IMR-90 (cell line): ENCODE results near the gene MCCD1. TPM values are rescaled to one million over a fixed set of nuclear protein-coding genes. Genes with fewer than 3 reads are reported as not detected.

Experiments
- ATAC-seq: fragments of 200-7000 bp; cut with Tn5 transposase; 2 replicates; pipeline ENCODE4 v1.9.1; 2020; ENCODE audit warnings: low read depth, mild to moderate bottlenecking, moderate library complexity
- BruUV-seq: library from RNA; stranded (reverse); fragments of 400-500 nt; replicated peaks from 2 replicates; lab custom pipeline; 2021; lab: Mats Ljungman, UMichigan
- CTCF ChIA-PET: fragments of 300-600 bp; formaldehyde crosslinking; extraction: SDS; loops from one replicate; lab custom pipeline; 2021; ENCODE audit warnings: antibody characterized with exemption; lab: Yijun Ruan, JAX
- POLR2A ChIA-PET: fragments of 300-600 bp; sonication (Branson Sonifier 250); formaldehyde crosslinking; loops from one replicate; lab custom pipeline; 2022; ENCODE audit warnings: antibody characterized with exemption; ENCODE audit not compliant: unreplicated experiment; lab: Charles Lee
- DNase-seq: peaks from one replicate; pipeline ENCODE4 v3.0.0; 2013
- H2AFZ ChIP-seq: replicated peaks from 2 replicates; pipeline ENCODE3; 2013; ENCODE audit warnings: low read length, mild to moderate bottlenecking; ENCODE audit not compliant: poor library complexity
- H2AK5ac ChIP-seq: 2 replicates; pipeline ENCODE4 v1.6.1; 2013; ENCODE audit warnings: low read depth, low read length, inconsistent platforms
- H2AK9ac ChIP-seq: replicated peaks from 2 replicates; pipeline ENCODE3; 2013; ENCODE audit warnings: mild to moderate bottlenecking, low read depth, low read length, moderate library complexity; ENCODE audit not compliant: poor library complexity
- H2BK120ac ChIP-seq: 2 replicates; pipeline ENCODE4 v1.6.1; 2013; ENCODE audit warnings: low read depth, low read length, inconsistent platforms
- H2BK15ac ChIP-seq: 3 replicates; pipeline ENCODE4 v1.6.1; 2013; ENCODE audit warnings: low read depth, low read length, inconsistent platforms
- H2BK20ac ChIP-seq: 2 replicates; pipeline ENCODE4 v1.6.1; 2013; ENCODE audit warnings: low read depth, mild to moderate bottlenecking, inconsistent platforms, low read length, moderate library complexity
- H2BK5ac ChIP-seq: 2 replicates; pipeline ENCODE4 v1.6.1; 2013; ENCODE audit warnings: mild to moderate bottlenecking, low read depth, low read length, inconsistent platforms; ENCODE audit not compliant: poor library complexity, severe bottlenecking
- H3K14ac ChIP-seq: replicated peaks from 2 replicates; pipeline ENCODE4 v1.6.1; 2013; ENCODE audit warnings: low read depth, low read length, inconsistent platforms
- H3K18ac ChIP-seq: 2 replicates; pipeline ENCODE4 v1.6.1; 2013; ENCODE audit warnings: low read depth, low read length, control low read depth
- H3K23ac ChIP-seq: 2 replicates; pipeline ENCODE4 v1.6.1; 2013; ENCODE audit warnings: low read depth, low read length, inconsistent platforms
- H3K27ac ChIP-seq: 2 replicates; pipeline ENCODE4 v1.5.1; 2013; ENCODE audit warnings: mild to moderate bottlenecking, control low read depth, low read length; ENCODE audit not compliant: insufficient read depth
- H3K27me3 ChIP-seq: 2 replicates; pipeline ENCODE4 v1.6.1; 2013; ENCODE audit warnings: low read length; ENCODE audit not compliant: control insufficient read depth, insufficient read depth
- H3K36me3 ChIP-seq: 2 replicates; pipeline ENCODE4 v1.6.1; 2013; ENCODE audit warnings: low read length, mixed read lengths; ENCODE audit not compliant: control insufficient read depth, insufficient read depth
- H3K4ac ChIP-seq: 2 replicates; pipeline ENCODE4 v1.6.1; 2013; ENCODE audit warnings: low read depth, low read length, inconsistent platforms
- H3K4me1 ChIP-seq: 2 replicates; pipeline ENCODE4 v1.6.1; 2013; ENCODE audit warnings: low read length, mixed read lengths; ENCODE audit not compliant: control insufficient read depth, insufficient read depth
- H3K4me2 ChIP-seq: 2 replicates; pipeline ENCODE4 v1.6.1; 2013; ENCODE audit warnings: low read depth, mild to moderate bottlenecking, control low read depth, low read length, moderate library complexity
- H3K4me3 ChIP-seq: 2 replicates; pipeline ENCODE4 v1.5.1; 2013; ENCODE audit warnings: low read depth, mild to moderate bottlenecking, control low read depth, low read length, moderate library complexity; ENCODE audit not compliant: insufficient read depth
- H3K56ac ChIP-seq: 2 replicates; pipeline ENCODE4 v1.6.1; 2013; ENCODE audit warnings: low read length, inconsistent platforms; ENCODE audit not compliant: insufficient read depth; ENCODE audit errors: extremely low read depth
- H3K79me1 ChIP-seq, 2 experiments: 2 replicates each; pipeline ENCODE4 v1.6.1; 2013; ENCODE audit warnings: low read length in 2 of 2, inconsistent platforms in 1 of 2, low read depth in 1 of 2
- H3K9ac ChIP-seq: 2 replicates; pipeline ENCODE4 v1.6.1; 2013; ENCODE audit warnings: low read depth, low read length, control low read depth
- H3K9me1 ChIP-seq: 2 replicates; pipeline ENCODE4 v1.6.1; 2013; ENCODE audit warnings: low read length, inconsistent platforms; ENCODE audit not compliant: insufficient read depth
- H3K9me3 ChIP-seq: 2 replicates; pipeline ENCODE4 v1.6.1; 2013; ENCODE audit warnings: low read length; ENCODE audit not compliant: control insufficient read depth, insufficient read depth
- H4K20me1 ChIP-seq: 2 replicates; pipeline ENCODE4 v1.6.1; 2013; ENCODE audit warnings: low read length, inconsistent platforms; ENCODE audit not compliant: insufficient read depth
- H4K5ac ChIP-seq: 2 replicates; pipeline ENCODE4 v1.6.1; 2013; ENCODE audit warnings: mild to moderate bottlenecking, low read depth, low read length, control low read depth
- H4K8ac ChIP-seq, 2 experiments: 2 replicates each; pipeline ENCODE4 v1.6.1; 2013; ENCODE audit warnings: low read depth in 2 of 2, low read length in 2 of 2, control low read depth in 1 of 2, inconsistent platforms in 1 of 2
- H4K91ac ChIP-seq: 2 replicates; pipeline ENCODE4 v1.6.1; 2013; ENCODE audit warnings: low read depth, low read length, inconsistent platforms; ENCODE audit not compliant: insufficient read depth
- BHLHE40 ChIP-seq: fragments of 150-350 bp; IDR thresholded peaks from 2 replicates; pipeline ENCODE4 v1.6.1; 2016; ENCODE audit warnings: mild to moderate bottlenecking, low read depth, low read length
- CHD1 ChIP-seq: IDR thresholded peaks from 2 replicates; pipeline ENCODE4 v1.6.1; 2012; ENCODE audit warnings: low read depth, low read length, improper control_type of control experiment
- ELK1 ChIP-seq: fragments of 150-350 bp; IDR thresholded peaks from 2 replicates; pipeline ENCODE4 v1.6.1; 2016; ENCODE audit warnings: low read depth, mild to moderate bottlenecking, low read length, moderate library complexity, borderline replicate concordance
- MAZ ChIP-seq: IDR thresholded peaks from 2 replicates; pipeline ENCODE4 v1.6.1; 2012; ENCODE audit warnings: low read depth, mild to moderate bottlenecking, low read length, improper control_type of control experiment, moderate library complexity, borderline replicate concordance
- NFE2L2 ChIP-seq: fragments of 150-350 bp; IDR thresholded peaks from 2 replicates; pipeline ENCODE4 v1.6.1; 2016; ENCODE audit warnings: low read depth, mild to moderate bottlenecking, low read length
- RAD21 ChIP-seq: IDR thresholded peaks from 2 replicates; pipeline ENCODE4 v1.6.1; 2012; ENCODE audit warnings: low read length, improper control_type of control experiment
- RCOR1 ChIP-seq: IDR thresholded peaks from 2 replicates; pipeline ENCODE4 v1.6.1; 2012; ENCODE audit warnings: mild to moderate bottlenecking, low read length, improper control_type of control experiment; ENCODE audit not compliant: insufficient replicate concordance
- RFX5 ChIP-seq: IDR thresholded peaks from 2 replicates; pipeline ENCODE4 v1.8.0; 2012; ENCODE audit warnings: low read depth, mild to moderate bottlenecking, low read length, moderate library complexity
- USF2 ChIP-seq: fragments of 150-350 bp; IDR thresholded peaks from 2 replicates; pipeline ENCODE4 v1.6.1; 2017; ENCODE audit warnings: mild to moderate bottlenecking, antibody characterized with exemption, low read length, low read depth
- WGBS, 2 experiments: methylation state at CpG; one replicate each; pipeline versions ENCODE4 v1.1.5 to v1.1.7; 2013; ENCODE audit warnings: missing lambda C conversion rate in 2 of 2; ENCODE audit not compliant: insufficient read length in 1 of 2; ENCODE audit errors: extremely low coverage in 2 of 2; 5-methylcytosine and 5-hydroxymethylcytosine counted together
- dilution Hi-C: fragments of 300-500 bp; cut with HindIII; formaldehyde crosslinking; loops from one replicate; pipeline ENCODE4 v1.14.3; 2018; ENCODE audit warnings: low sequenced_read_pairs; ENCODE audit not compliant: unreplicated experiment
- in situ Hi-C: fragments of 300-500 bp; cut with MboI; formaldehyde crosslinking; loops from 3 replicates; pipeline ENCODE4 v1.14.3; 2019; ENCODE audit warnings: low sequenced_read_pairs, inconsistent platforms, mixed read lengths
- intact Hi-C: fragments of 100-400 bp; cut with micrococcal nuclease; formaldehyde crosslinking; loops from 2 replicates; pipeline ENCODE4 v1.10.0; 2022
- polyA plus RNA-seq, 3 experiments: library from polyadenylated mRNA; depleted of rRNA; stranded (reverse); fragments of >200 nt; gene quantifications; 2 replicates each; pipeline ENCODE4 v1.2.3, GENCODE V29; 2012; ENCODE audit warnings: low replicate concordance in 1 of 3
- total RNA-seq: library from RNA; depleted of rRNA; stranded (reverse); fragments of >200 nt; gene quantifications from 2 replicates; pipeline ENCODE4 v1.2.3, GENCODE V29; 2012

The MCCD1 gene
- total and polyA plus RNA-seq, 2 of the 4 experiments (the other 2 are of a cell fraction), result not detected

GRCh38 chr6:31535538-31536324 lies 7.0 kb downstream of the MCCD1 start:
- BruUV-seq, result no TSS peak
- dilution Hi-C loops (no loop called here), in situ Hi-C loops (no loop called here), intact Hi-C loops (no loop called here)
- Histone ChIP-seq H2AK5ac (no peak overlapping the region), H3K4me2 (no peak overlapping the region), H2BK15ac (no peak overlapping the region), H3K4me3 (no peak overlapping the region), H4K8ac (no peak overlapping the region), H3K9me1 (0 out of 2 replicates have a peak, but pooled peaks cover 8% of the 10 kb centered on the region), H4K20me1 (peaks cover 90% of the 10 kb centered on the region), H4K91ac (no peak overlapping the region), H3K14ac (no peak overlapping the region), H3K18ac (no peak overlapping the region), H2BK20ac (no peak overlapping the region), H3K56ac (no peak overlapping the region), H3K27me3 (no peaks in the 10 kb centered on the region), H2BK120ac (no peak overlapping the region), H3K9me3 (no peaks in the 10 kb centered on the region), H3K79me1 (peaks cover 41 to 81% of the 10 kb centered on the region in 2 experiments), H3K4ac (no peak overlapping the region), H3K4me1 (peaks cover 10% of the 10 kb centered on the region), H4K5ac (no peak overlapping the region), H3K27ac (no peak overlapping the region), H2BK5ac (no peak overlapping the region), H2AFZ (no peak overlapping the region), H3K9ac (no peak overlapping the region), H3K23ac (no peak overlapping the region), H2AK9ac (no peak overlapping the region), H3K36me3 (peaks cover 78% of the 10 kb centered on the region)
- WGBS, 2 experiments, result no CpG with 5 or more reads among the region's 2 CpGs
- no peak for DNase-seq
- ChIA-PET POLR2A (interaction anchor here (0.6 kb wide), 1 partner anchor 557 kb away, joined by 3 read pairs; no protein-coding TSS in a partner anchor), CTCF (no interaction called here)
- no peak for ATAC-seq
- TF ChIP-seq RAD21, result no peak
- no peak for TF ChIP-seq NFE2L2
- no peak for TF ChIP-seq MAZ
- no peak for TF ChIP-seq RFX5
- TF ChIP-seq USF2, result no peak
- TF ChIP-seq CHD1, result no peak
- no peak for TF ChIP-seq RCOR1
- no peak for TF ChIP-seq BHLHE40
- TF ChIP-seq ELK1, result no peak
